Effector memory CD4-positive, alpha-beta T cell (primary cell): ENCODE measurements around the gene FICD.
A peak's percentile ranks its signal among the peaks of the same experiment; 100 is the strongest.

Source experiments
- DNase-seq, 3 donors: peaks; one replicate each; pipeline ENCODE4 v3.0.0-alpha.2; 2020
- H3K27ac ChIP-seq: 2 replicates; pipeline ENCODE4 v1.7.0; 2013; ENCODE audit warnings: mild to moderate bottlenecking, low read length, moderate library complexity; ENCODE audit not compliant: insufficient read depth, poor library complexity, severe bottlenecking
- H3K27me3 ChIP-seq: replicated peaks from 2 replicates; pipeline ENCODE4 v1.7.0; 2013; ENCODE audit warnings: mild to moderate bottlenecking, low read length; ENCODE audit not compliant: insufficient read depth, control insufficient read depth, poor library complexity, severe bottlenecking
- H3K36me3 ChIP-seq: 2 replicates; pipeline ENCODE4 v1.7.0; 2013; ENCODE audit warnings: mild to moderate bottlenecking, low read length, moderate library complexity; ENCODE audit not compliant: control insufficient read depth, insufficient read depth
- H3K4me1 ChIP-seq: 2 replicates; pipeline ENCODE4 v1.7.0; 2013; ENCODE audit warnings: low read length, mild to moderate bottlenecking; ENCODE audit not compliant: control insufficient read depth, insufficient read depth, poor library complexity, severe bottlenecking
- H3K4me3 ChIP-seq: 2 replicates; pipeline ENCODE4 v1.7.0; 2013; ENCODE audit warnings: low read length, low read depth, mild to moderate bottlenecking; ENCODE audit not compliant: insufficient read depth, poor library complexity, severe bottlenecking
- H3K9me3 ChIP-seq: 2 replicates; pipeline ENCODE4 v1.7.0; 2013; ENCODE audit warnings: mild to moderate bottlenecking, low read length, moderate library complexity; ENCODE audit not compliant: control insufficient read depth

Gene FICD

GRCh38 chr12:108502922-108503321 lies 12.2 kb upstream of the FICD start:
- no peak overlapping the region for H3K4me3 ChIP-seq
- no peaks in the 10 kb centered on the region for H3K36me3 ChIP-seq
- H3K27me3 ChIP-seq, result no peaks in the 10 kb centered on the region
- no peak for DNase-seq
- peaks cover 7% of the 10 kb centered on the region for H3K9me3 ChIP-seq
- no peaks in the 10 kb centered on the region for H3K4me1 ChIP-seq
- H3K27ac ChIP-seq, result no peak overlapping the region

DNA sequence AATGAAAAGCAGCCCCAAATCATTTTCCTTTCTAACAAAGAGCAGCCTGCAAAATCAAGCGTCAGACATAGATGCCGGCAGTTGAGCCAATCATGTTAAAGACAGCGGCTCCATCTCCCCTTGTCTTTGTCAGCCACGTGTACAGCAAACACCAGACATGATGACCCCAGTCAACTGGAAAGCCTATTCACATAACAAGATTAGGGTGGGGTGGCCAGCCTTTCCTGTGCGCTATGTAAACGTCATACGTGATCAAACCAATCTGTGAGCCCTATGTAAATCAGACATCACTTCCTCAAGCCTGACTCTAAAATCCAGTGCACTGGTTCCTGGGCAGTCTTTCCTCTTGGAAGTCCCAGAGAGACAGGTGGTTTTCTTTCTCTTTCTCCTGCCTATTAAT lies 9.9 kb upstream of the FICD start:
- Histone ChIP-seq H3K9me3 (peaks cover 7% of the 10 kb centered on the region), H3K27ac (no peak overlapping the region), H3K4me1 (no peaks in the 10 kb centered on the region), H3K27me3 (no peaks in the 10 kb centered on the region), H3K36me3 (no peaks in the 10 kb centered on the region), H3K4me3 (no peak overlapping the region)
- no peak for DNase-seq

DNA sequence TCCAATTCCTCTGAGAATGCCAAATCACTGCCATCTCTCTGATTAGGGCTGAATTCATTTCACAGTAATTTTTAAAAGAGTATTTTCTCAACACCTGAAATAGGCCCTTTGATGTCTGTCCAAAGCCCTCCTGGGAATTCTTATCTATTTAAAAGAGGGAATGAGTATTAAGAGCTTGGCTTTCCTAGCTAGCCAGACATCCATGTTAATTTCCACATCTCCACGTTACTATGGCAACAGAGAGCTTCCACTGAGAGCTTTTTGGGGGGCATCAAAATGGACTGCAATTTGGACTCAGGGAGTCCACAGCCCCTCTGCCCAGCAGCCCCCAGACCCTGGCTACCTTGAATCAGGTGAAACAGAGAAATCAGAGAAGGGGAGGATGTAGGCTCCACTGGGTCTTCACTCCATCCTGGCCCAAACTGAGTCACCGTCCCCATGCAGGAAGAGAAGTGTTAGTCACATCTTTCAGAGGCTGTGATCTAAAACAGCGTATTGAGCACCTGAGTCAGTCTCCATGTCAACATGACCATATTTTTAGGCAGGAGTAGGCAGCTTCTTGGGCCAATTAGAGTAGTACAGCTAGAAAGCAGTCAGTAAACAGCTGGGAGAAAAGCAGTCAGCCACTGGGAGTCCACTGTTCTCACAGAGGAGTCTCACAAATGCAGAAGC lies 7.0 kb upstream of the FICD start:
- H3K36me3 ChIP-seq, result no peaks in the 10 kb centered on the region
- peaks cover 3% of the 10 kb centered on the region for H3K9me3 ChIP-seq
- H3K4me3 ChIP-seq, result no peak overlapping the region
- no peaks in the 10 kb centered on the region for H3K27me3 ChIP-seq
- H3K4me1 ChIP-seq, result no peaks in the 10 kb centered on the region
- H3K27ac ChIP-seq, result no peak overlapping the region
- no peak for DNase-seq

- no peak overlapping the region for H3K27ac ChIP-seq
These were observed 5.3 kb upstream of the FICD start for GRCh38 chr12:108509806-108510205.

DNA sequence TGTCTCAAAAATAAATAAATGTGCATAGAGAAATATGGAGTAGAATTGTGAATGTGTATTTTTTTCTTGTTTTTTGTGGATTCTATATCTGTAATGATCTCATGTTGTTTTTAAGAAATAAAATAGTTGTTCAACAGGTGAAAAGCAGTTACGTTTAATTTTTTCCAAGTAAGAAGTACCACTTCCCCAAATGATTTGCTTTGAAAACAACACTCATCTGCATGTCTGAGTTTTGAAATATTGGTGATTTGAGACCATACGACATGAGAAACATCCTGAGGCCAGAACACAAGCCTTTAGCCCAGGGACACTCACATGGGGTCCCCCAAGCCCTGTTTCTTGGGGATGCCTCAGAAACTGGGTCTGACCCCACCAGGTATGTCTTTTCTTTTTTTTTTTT lies 4.2 kb upstream of the FICD start:
- Histone ChIP-seq H3K36me3 (no peaks in the 10 kb centered on the region), H3K27me3 (no peaks in the 10 kb centered on the region)
- no peak for DNase-seq

More at GRCh38 chr12:108509806-108510205, 5.3 kb upstream of the FICD start:
- Histone ChIP-seq H3K9me3 (no peaks in the 10 kb centered on the region), H3K4me3 (no peak overlapping the region), H3K27me3 (no peaks in the 10 kb centered on the region), H3K4me1 (no peaks in the 10 kb centered on the region), H3K36me3 (no peaks in the 10 kb centered on the region)
- no peak for DNase-seq

GRCh38 chr12:108511633-108512540 lies 3.2 kb upstream of the FICD start:
- Histone ChIP-seq H3K27ac (no peak overlapping the region), H3K9me3 (no peaks in the 10 kb centered on the region), H3K36me3 (no peaks in the 10 kb centered on the region), H3K4me3 (no peak overlapping the region), H3K27me3 (no peaks in the 10 kb centered on the region), H3K4me1 (peaks cover 8% of the 10 kb centered on the region)
- DNase-seq, result peak; percentile 42 to 69 (median 49)

More for the DNA sequence above, 4.2 kb upstream of the FICD start:
- Histone ChIP-seq H3K4me3 (no peak overlapping the region), H3K4me1 (peaks cover 5% of the 10 kb centered on the region), H3K9me3 (no peaks in the 10 kb centered on the region), H3K27ac (no peak overlapping the region)

- H3K36me3 ChIP-seq, result peaks cover 21% of the 10 kb centered on the region
- H3K27ac ChIP-seq, result peak overlapping the region; percentile 77
- peaks cover 8% of the 10 kb centered on the region for H3K4me1 ChIP-seq
- DNase-seq, result no peak
- no peaks in the 10 kb centered on the region for H3K27me3 ChIP-seq
- no peaks in the 10 kb centered on the region for H3K9me3 ChIP-seq
- H3K4me3 ChIP-seq, result peak overlapping the region; percentile 87
These were observed 557 bp upstream of the FICD start for GRCh38 chr12:108514468-108514972.

GRCh38 chr12:108515916-108516315 lies 839 bp downstream of the FICD start:
- Histone ChIP-seq H3K27ac (peak overlapping the region; percentile 77), H3K4me1 (peaks cover 8% of the 10 kb centered on the region), H3K4me3 (peak overlapping the region; percentile 87), H3K9me3 (no peaks in the 10 kb centered on the region), H3K36me3 (peaks cover 28% of the 10 kb centered on the region), H3K27me3 (no peaks in the 10 kb centered on the region)
- DNase-seq, result no peak

DNA sequence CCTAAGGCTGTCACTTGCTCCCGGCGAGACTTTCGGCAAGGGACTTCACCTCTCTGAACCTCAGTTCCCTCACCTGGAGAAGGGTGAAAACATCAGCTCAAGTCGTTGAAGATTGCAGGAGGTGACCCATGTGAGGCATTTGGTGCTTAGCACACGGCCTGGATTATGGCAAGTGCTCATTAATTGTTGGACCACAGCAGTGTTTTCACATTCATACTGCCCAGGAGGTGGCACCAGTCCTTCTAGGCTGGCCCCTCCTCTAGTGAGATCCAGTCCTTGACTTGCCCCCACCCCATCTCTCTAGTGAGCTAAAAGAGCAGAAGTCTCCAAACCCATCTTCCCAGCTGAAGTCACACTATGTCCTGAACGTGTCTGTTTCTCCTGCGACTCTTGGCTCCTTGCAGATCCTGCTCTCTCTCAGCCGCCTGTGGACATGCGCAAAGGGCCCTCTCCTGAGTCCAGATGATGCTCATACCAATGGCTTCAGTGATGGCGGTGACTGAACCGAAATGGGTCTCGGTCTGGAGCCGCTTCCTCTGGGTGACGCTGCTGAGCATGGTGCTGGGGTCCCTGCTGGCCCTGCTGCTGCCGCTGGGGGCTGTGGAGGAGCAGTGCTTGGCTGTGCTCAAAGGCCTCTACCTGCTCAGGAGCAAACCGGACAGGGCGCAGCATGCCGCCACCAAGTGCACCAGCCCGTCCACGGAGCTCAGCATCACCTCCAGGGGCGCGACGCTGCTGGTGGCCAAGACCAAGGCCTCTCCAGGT lies 1.6 kb downstream of the FICD start:
- Histone ChIP-seq H3K27me3 (no peaks in the 10 kb centered on the region), H3K36me3 (peaks cover 36% of the 10 kb centered on the region), H3K27ac (no peak overlapping the region), H3K4me1 (peaks cover 8% of the 10 kb centered on the region), H3K4me3 (no peak overlapping the region), H3K9me3 (no peaks in the 10 kb centered on the region)
- no peak for DNase-seq
